GM12878 (cell line): Measurements from ENCODE around the gene RELT. TPM values are rescaled to one million over a fixed set of nuclear protein-coding genes. Genes with fewer than 3 reads are reported as not detected.

Source experiments
- ATF7 ChIP-seq: fragments of 450-650 bp; IDR thresholded peaks from 2 replicates; pipeline ENCODE4 v1.6.1; 2016; ENCODE audit warnings: low read depth, mild to moderate bottlenecking
- CHD2 ChIP-seq: IDR thresholded peaks from 2 replicates; pipeline ENCODE4 v1.6.1; 2011; ENCODE audit warnings: low read depth, low read length, improper control_type of control experiment, borderline replicate concordance
- DPF2 ChIP-seq: fragments of 450-650 bp; IDR thresholded peaks from 2 replicates; pipeline ENCODE4 v1.6.1; 2017; ENCODE audit warnings: mild to moderate bottlenecking
- EED ChIP-seq: sonication (generic); IDR thresholded peaks from 2 replicates; pipeline ENCODE4 v1.6.1; 2016; ENCODE audit warnings: antibody characterized with exemption, low read depth
- MEF2B ChIP-seq: fragments of 450-650 bp; IDR thresholded peaks from 2 replicates; pipeline ENCODE4 v1.6.1; 2018; ENCODE audit warnings: mild to moderate bottlenecking, moderate library complexity; ENCODE audit not compliant: partially characterized antibody, poor library complexity, severe bottlenecking
- NKRF ChIP-seq: fragments of 450-650 bp; conservative IDR thresholded peaks from 2 replicates; pipeline ENCODE4 v1.6.1; 2017; ENCODE audit warnings: mild to moderate bottlenecking, moderate library complexity
- PAX5 ChIP-seq: IDR thresholded peaks from 2 replicates; pipeline ENCODE4 v1.6.1; 2011; ENCODE audit warnings: low read depth, low read length, borderline replicate concordance
- RELB ChIP-seq: fragments of 450-650 bp; IDR thresholded peaks from 2 replicates; pipeline ENCODE4 v1.6.1; 2017; ENCODE audit warnings: low read depth, mild to moderate bottlenecking, moderate library complexity
- SMAD5 ChIP-seq: IDR thresholded peaks from 2 replicates; pipeline ENCODE4 v1.6.1; 2016; ENCODE audit warnings: antibody characterized with exemption, low read depth
- SREBF2 ChIP-seq: IDR thresholded peaks from 2 replicates; pipeline ENCODE4 v1.6.1; 2012; ENCODE audit warnings: mild to moderate bottlenecking, low read length
- ZNF24 ChIP-seq: fragments of 450-650 bp; IDR thresholded peaks from 2 replicates; pipeline ENCODE4 v1.6.1; 2017; ENCODE audit warnings: antibody characterized with exemption, mild to moderate bottlenecking
- polyA plus RNA-seq, 11 experiments: library from polyadenylated mRNA; depleted of rRNA in 4 of 11; unstranded in 6 of 11; stranded (reverse) in 5 of 11; fragments of >200 nt; fragmentation: Nextera tagmentation in 4 of 11; fragmentation: Illumina TruSeq in 1 of 11; extraction: Ambion mirVana in 4 of 11; extraction: Trizol in 1 of 11; gene quantifications; 1 replicate in 1 of 11; 2 replicates in 10 of 11; pipeline versions ENCODE4 v1.2.1 to v1.2.3, GENCODE V29; 2011 to 2016; ENCODE audit warnings: inconsistent platforms in 2 of 11, missing spikeins in 2 of 11, low read depth in 1 of 11
- total RNA-seq, 4 experiments: library from RNA; depleted of rRNA in 3 of 4; stranded (reverse); fragments of >200 nt in 3 of 4; fragmentation: Illumina TruSeq in 1 of 4; extraction: Trizol in 1 of 4; gene quantifications; 2 replicates each; pipeline versions ENCODE4 v1.2.1 to v1.2.3, GENCODE V29; 2013 to 2021
- TF ChIP-seq, protein P1 (sequence below): fragments of 150-350 bp; IDR thresholded peaks from 2 replicates; pipeline ENCODE4 v1.6.1; 2016; ENCODE audit warnings: low read depth, low read length

RELT gene
- total and polyA plus RNA-seq, 10 of the 15 experiments (the other 5 are each of a cell fraction or from before 2014, with no cell fraction given): 1.2 to 28.5 (median 10.8) TPM

GRCh38 chr11:73376803-73377629, 817 bp downstream of the RELT start (continued):
- TF ChIP-seq, protein P1, sequence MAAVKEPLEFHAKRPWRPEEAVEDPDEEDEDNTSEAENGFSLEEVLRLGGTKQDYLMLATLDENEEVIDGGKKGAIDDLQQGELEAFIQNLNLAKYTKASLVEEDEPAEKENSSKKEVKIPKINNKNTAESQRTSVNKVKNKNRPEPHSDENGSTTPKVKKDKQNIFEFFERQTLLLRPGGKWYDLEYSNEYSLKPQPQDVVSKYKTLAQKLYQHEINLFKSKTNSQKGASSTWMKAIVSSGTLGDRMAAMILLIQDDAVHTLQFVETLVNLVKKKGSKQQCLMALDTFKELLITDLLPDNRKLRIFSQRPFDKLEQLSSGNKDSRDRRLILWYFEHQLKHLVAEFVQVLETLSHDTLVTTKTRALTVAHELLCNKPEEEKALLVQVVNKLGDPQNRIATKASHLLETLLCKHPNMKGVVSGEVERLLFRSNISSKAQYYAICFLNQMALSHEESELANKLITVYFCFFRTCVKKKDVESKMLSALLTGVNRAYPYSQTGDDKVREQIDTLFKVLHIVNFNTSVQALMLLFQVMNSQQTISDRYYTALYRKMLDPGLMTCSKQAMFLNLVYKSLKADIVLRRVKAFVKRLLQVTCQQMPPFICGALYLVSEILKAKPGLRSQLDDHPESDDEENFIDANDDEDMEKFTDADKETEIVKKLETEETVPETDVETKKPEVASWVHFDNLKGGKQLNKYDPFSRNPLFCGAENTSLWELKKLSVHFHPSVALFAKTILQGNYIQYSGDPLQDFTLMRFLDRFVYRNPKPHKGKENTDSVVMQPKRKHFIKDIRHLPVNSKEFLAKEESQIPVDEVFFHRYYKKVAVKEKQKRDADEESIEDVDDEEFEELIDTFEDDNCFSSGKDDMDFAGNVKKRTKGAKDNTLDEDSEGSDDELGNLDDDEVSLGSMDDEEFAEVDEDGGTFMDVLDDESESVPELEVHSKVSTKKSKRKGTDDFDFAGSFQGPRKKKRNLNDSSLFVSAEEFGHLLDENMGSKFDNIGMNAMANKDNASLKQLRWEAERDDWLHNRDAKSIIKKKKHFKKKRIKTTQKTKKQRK: no peak
- TF ChIP-seq ATF7 (peak; percentile 77), PAX5 (peak; percentile 59; the same call in 1 of the 2 replicates), NKRF (peak; percentile 10; the same call in 1 of the 2 replicates), EED (0 out of 2 replicates have a peak, but pooled peaks have one; percentile 14), SMAD5 (peak; percentile 69; the same call in 1 of the 2 replicates), ZNF24 (no peak), RELB (peak; percentile 61), CHD2 (peak; percentile 57; the same call in 1 of the 2 replicates), DPF2 (0 out of 2 replicates have a peak, but pooled peaks have one; percentile 35), MEF2B (peak; percentile 37), SREBF2 (no peak)
